ENCODE data around the gene CNTN4. TPM values are rescaled to one million over a fixed set of nuclear protein-coding genes. Genes with fewer than 3 reads are reported as not detected.

CNTN4 gene
- total and polyA plus RNA-seq, 2 of the 8 experiments (the other 6 are each of a cell fraction or from before 2014, with no cell fraction given): 0.41 to 2.2 TPM

DNA sequence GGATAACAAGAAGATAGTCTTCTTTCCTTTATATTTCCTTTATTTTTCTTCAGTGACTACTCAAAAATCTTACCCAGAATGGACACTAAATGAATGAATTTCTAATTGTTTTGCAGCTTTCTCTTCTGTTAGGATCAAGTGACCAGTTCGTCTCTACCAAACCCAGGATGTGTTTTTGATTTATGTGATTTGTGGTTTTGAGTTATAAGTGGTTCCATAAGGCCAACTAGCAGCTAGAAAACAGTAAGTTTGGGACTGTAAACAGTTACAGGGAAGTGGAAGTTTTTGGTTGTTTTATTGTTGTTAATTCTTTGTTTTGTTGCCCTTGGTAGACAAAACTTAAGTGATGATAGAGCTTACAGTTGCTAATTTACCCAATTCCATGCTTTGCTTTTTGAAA is 555.0 kb downstream of the CNTN4 start:
- Histone ChIP-seq H3K9me3 (ENCODE audit: insufficient read depth in 2 of 2, low read depth in 1 of 2, low read length in 1 of 2) (peaks cover 0 to 6% of the 10 kb centered on the region in 2 experiments; a peak in 1 of 4 replicates), H3K27ac (ENCODE audit: low read depth, low read length) (no peak overlapping the region), H3K36me3 (ENCODE audit: control insufficient read depth in 2 of 4, insufficient read depth in 4 of 4, low read length in 3 of 4) (no peaks in the 10 kb centered on the region), H4K91ac (replicated peaks; ENCODE audit: insufficient read length, low read length) (no peak overlapping the region), H3K14ac (ENCODE audit: insufficient read length) (no peak overlapping the region), H3K79me2 (ENCODE audit: control insufficient read depth in 1 of 2, insufficient read depth in 2 of 2, low read length in 2 of 2) (no peaks in the 10 kb centered on the region), H3K27me3 (replicated peaks in 1 of 4; ENCODE audit: control insufficient read depth in 3 of 4, extremely low read depth in 1 of 4, insufficient read depth in 3 of 4, low read length in 3 of 4) (no peaks in the 10 kb centered on the region), H4K20me1 (replicated peaks in 1 of 2; ENCODE audit: control insufficient read depth in 1 of 2, insufficient read depth in 2 of 2, low read length in 2 of 2) (no peaks in the 10 kb centered on the region), H4K5ac (ENCODE audit: insufficient read length, low read depth, low read length) (peak overlapping the region; percentile 67), H4K8ac (ENCODE audit: extremely low read depth, insufficient read depth, low read length) (no peak overlapping the region), H3K79me1 (ENCODE audit: low read depth, low read length) (no peaks in the 10 kb centered on the region), H3K23ac (ENCODE audit: insufficient read length) (no peak overlapping the region), H2AK5ac (ENCODE audit: low read depth, low read length) (no peak overlapping the region), H3K18ac (ENCODE audit: extremely low read depth, low read length) (no peak overlapping the region), H2BK12ac (ENCODE audit: low read depth, low read length) (no peak overlapping the region), H3K56ac (replicated peaks; ENCODE audit: insufficient read length, low read depth, low read length) (no peak overlapping the region), H3K4me2 (ENCODE audit: insufficient read depth in 1 of 2, low read depth in 2 of 2, low read length in 2 of 2) (no peak overlapping the region), H3K4me1 (replicated peaks in 1 of 4; ENCODE audit: control insufficient read depth in 3 of 4, insufficient read depth in 4 of 4, low read length in 3 of 4) (peaks cover 2 to 25% (median 10%) of the 10 kb centered on the region in 4 experiments), H2AFZ (ENCODE audit: low read length) (peak overlapping the region; percentile 68; the same call in 1 of the 2 replicates), H2BK20ac (ENCODE audit: low read length) (no peak overlapping the region), H3K9ac (replicated peaks in 1 of 4; ENCODE audit: extremely low read depth in 1 of 4, low read depth in 3 of 4, low read length in 3 of 4) (no peak overlapping the region; a peak in 1 of 7 replicates), H3K4ac (replicated peaks; ENCODE audit: insufficient read length, low read depth, low read length) (no peak overlapping the region), H3K23me2 (ENCODE audit: low read depth, low read length) (no peaks in the 10 kb centered on the region), H3K4me3 (ENCODE audit: extremely low read depth in 1 of 4, insufficient read depth in 2 of 4, low read depth in 3 of 4, low read length in 4 of 4) (peak overlapping the region in 1 of 4 experiments; percentile 15; a peak in 1 of 8 replicates), H2BK15ac (ENCODE audit: low read length) (no peak overlapping the region), H2BK120ac (replicated peaks; ENCODE audit: low read depth, low read length) (peak overlapping the region; percentile 60), H2BK5ac (ENCODE audit: low read depth, low read length) (no peak overlapping the region; the same call in 1 of the 2 replicates)
- WGBS, 2 experiments (ENCODE audit: extremely low coverage in 1 of 2, insufficient coverage in 1 of 2, insufficient read length in 1 of 2, insufficient replicate concordance in 2 of 2, low coverage in 1 of 2, low lambda C conversion rate in 2 of 2, missing lambda C conversion rate in 1 of 2): 72% methylated on average over 1 of the region's 1 CpG; no CpG with 5 or more reads in 1 of the 2 experiments
- FAIRE-seq (no peak), DNase-seq (ENCODE audit: low read depth in 1 of 2, low spot score in 2 of 2) (no peak)
- CTCF ChIA-PET (ENCODE audit: partially characterized antibody): interaction anchor here (1.4 kb wide), 1 partner anchor 9 kb away, joined by 3 read pairs; no protein-coding TSS in a partner anchor
- TF ChIP-seq SIRT6 (IDR thresholded peaks at IDR 0.05; ENCODE audit: low read length): no peak
- no peak for TF ChIP-seq CBX8 (IDR thresholded peaks at IDR 0.05; ENCODE audit: borderline replicate concordance, low read depth, low read length)
- no peak for TF ChIP-seq CHD1 (IDR thresholded peaks at IDR 0.05; ENCODE audit: low read depth, low read length)
- POLR2A ChIA-PET (ENCODE audit: partially characterized antibody): interaction anchor here (0.9 kb wide), 1 partner anchor 14 kb away, joined by 3 read pairs; no protein-coding TSS in a partner anchor
